Loucy (cell line): Measurements from ENCODE around the gene PLPPR5.

Source experiments
- H2AFZ ChIP-seq: fragments of 200-600 bp; sonication (generic); 2 replicates; pipeline ENCODE4 v1.6.0; 2016; ENCODE audit warnings: antibody characterized with exemption, mild to moderate bottlenecking, low read length, moderate library complexity
- H3F3A ChIP-seq: fragments of 200-600 bp; 2 replicates; pipeline ENCODE4 v1.6.0; 2016; ENCODE audit warnings: antibody characterized with exemption, low read depth, mild to moderate bottlenecking
- H3K27me3 ChIP-seq: fragments of 200-600 bp; sonication (generic); 2 replicates; pipeline ENCODE4 v1.6.1; 2014; ENCODE audit warnings: low read length, mild to moderate bottlenecking; ENCODE audit not compliant: insufficient read depth, poor library complexity, severe bottlenecking
- H3K36me3 ChIP-seq: fragments of 200-600 bp; sonication (generic); 2 replicates; pipeline ENCODE4 v1.6.1; 2016; ENCODE audit warnings: low read length; ENCODE audit not compliant: insufficient read depth
- H3K4me1 ChIP-seq: fragments of 200-600 bp; sonication (generic); 2 replicates; pipeline ENCODE4 v1.5.1; 2014; ENCODE audit warnings: low read length, mild to moderate bottlenecking; ENCODE audit not compliant: insufficient read depth, poor library complexity, severe bottlenecking
- H3K4me2 ChIP-seq: fragments of 200-600 bp; sonication (generic); 2 replicates; pipeline ENCODE4 v1.6.0; 2014; ENCODE audit warnings: antibody characterized with exemption, low read length, low read depth, mild to moderate bottlenecking; ENCODE audit not compliant: poor library complexity, severe bottlenecking
- H3K4me3 ChIP-seq: fragments of 200-600 bp; sonication (generic); 2 replicates; pipeline ENCODE4 v1.5.1; 2014; ENCODE audit warnings: low read length, mild to moderate bottlenecking, mixed read lengths; ENCODE audit not compliant: poor library complexity, severe bottlenecking
- H3K79me2 ChIP-seq: fragments of 200-600 bp; sonication (generic); 2 replicates; pipeline ENCODE4 v1.6.1; 2014; ENCODE audit warnings: low read length; ENCODE audit not compliant: insufficient read depth
- H3K9ac ChIP-seq: fragments of 200-600 bp; sonication (generic); 2 replicates; pipeline ENCODE4 v1.6.0; 2014; ENCODE audit warnings: mild to moderate bottlenecking, low read depth, low read length, moderate library complexity; ENCODE audit not compliant: poor library complexity, severe bottlenecking
- H3K9me2 ChIP-seq: fragments of 200-600 bp; sonication (generic); replicated peaks from 2 replicates; pipeline ENCODE4 v1.6.1; 2016; ENCODE audit warnings: low read depth, low read length, mixed read lengths
- H3K9me3 ChIP-seq: fragments of 200-600 bp; sonication (generic); 2 replicates; pipeline ENCODE4 v1.6.1; 2014; ENCODE audit warnings: mild to moderate bottlenecking, antibody characterized with exemption, low read length, low read depth; ENCODE audit not compliant: insufficient read depth
- H4K20me1 ChIP-seq: fragments of 200-600 bp; sonication (generic); 2 replicates; pipeline ENCODE4 v1.6.0; 2014; ENCODE audit warnings: antibody characterized with exemption, low read length, mild to moderate bottlenecking; ENCODE audit not compliant: insufficient read depth, poor library complexity, severe bottlenecking
- CTCF ChIP-seq: fragments of 200-600 bp; sonication (generic); conservative IDR thresholded peaks from 2 replicates; pipeline ENCODE4 v1.5.1; 2014; ENCODE audit warnings: mild to moderate bottlenecking, antibody characterized with exemption, low read length
- EZH2phosphoT487 ChIP-seq: fragments of 200-600 bp; IDR thresholded peaks from 2 replicates; pipeline ENCODE4 v1.6.1; 2018; ENCODE audit warnings: antibody characterized with exemption, mild to moderate bottlenecking, moderate library complexity, borderline replicate concordance

PLPPR5 gene

GRCh38 chr1:98931128-98931835 lies 73.4 kb downstream of the PLPPR5 start:
- TF ChIP-seq CTCF (no peak), EZH2phosphoT487 (no peak)
- Histone ChIP-seq H2AFZ (no peak overlapping the region), H3K36me3 (no peaks in the 10 kb centered on the region), H4K20me1 (no peaks in the 10 kb centered on the region), H3K27me3 (no peaks in the 10 kb centered on the region), H3K9me2 (no peaks in the 10 kb centered on the region), H3F3A (no peaks in the 10 kb centered on the region), H3K9me3 (no peaks in the 10 kb centered on the region), H3K79me2 (no peaks in the 10 kb centered on the region), H3K4me3 (no peak overlapping the region), H3K9ac (no peak overlapping the region), H3K4me2 (no peak overlapping the region), H3K4me1 (no peaks in the 10 kb centered on the region)

- H3K4me3 ChIP-seq = no peak overlapping the region
- H3K9me3 ChIP-seq = no peaks in the 10 kb centered on the region
- no peaks in the 10 kb centered on the region for H3K9me2 ChIP-seq
- no peak overlapping the region for H2AFZ ChIP-seq
- TF ChIP-seq CTCF (no peak), EZH2phosphoT487 (no peak)
- H4K20me1 ChIP-seq = no peaks in the 10 kb centered on the region
- H3K9ac ChIP-seq = no peak overlapping the region
- H3K36me3 ChIP-seq = no peaks in the 10 kb centered on the region
- no peaks in the 10 kb centered on the region for H3K79me2 ChIP-seq
- H3K27me3 ChIP-seq = no peaks in the 10 kb centered on the region
- H3F3A ChIP-seq = no peaks in the 10 kb centered on the region
- no peak overlapping the region for H3K4me2 ChIP-seq
- no peaks in the 10 kb centered on the region for H3K4me1 ChIP-seq
These were observed 75.2 kb downstream of the PLPPR5 start for GRCh38 chr1:98929437-98929836.

GRCh38 chr1:98926597-98926996 lies 78.1 kb downstream of the PLPPR5 start:
- no peaks in the 10 kb centered on the region for H3F3A ChIP-seq
- no peak overlapping the region for H3K4me3 ChIP-seq
- TF ChIP-seq CTCF (no peak), EZH2phosphoT487 (no peak)
- no peaks in the 10 kb centered on the region for H3K79me2 ChIP-seq
- no peaks in the 10 kb centered on the region for H3K9me2 ChIP-seq
- no peaks in the 10 kb centered on the region for H3K27me3 ChIP-seq
- H3K9me3 ChIP-seq = no peaks in the 10 kb centered on the region
- no peak overlapping the region for H2AFZ ChIP-seq
- no peaks in the 10 kb centered on the region for H4K20me1 ChIP-seq
- H3K36me3 ChIP-seq = no peaks in the 10 kb centered on the region
- H3K9ac ChIP-seq = no peak overlapping the region
- H3K4me1 ChIP-seq = no peaks in the 10 kb centered on the region
- H3K4me2 ChIP-seq = no peak overlapping the region
